WI38 (cell line): ENCODE results near the gene FAM76A.
A peak's percentile ranks its signal among the peaks of the same experiment; 100 is the strongest.

Experiments used
- H3K4me3 ChIP-seq: 2 replicates; pipeline ENCODE4 v1.5.1; 2011; ENCODE audit warnings: low read depth, mild to moderate bottlenecking, control low read depth, low read length
- TF ChIP-seq, protein P1 (sequence below): IDR thresholded peaks from 2 replicates; pipeline ENCODE4 v1.5.1; 2012; ENCODE audit warnings: low read depth, mild to moderate bottlenecking, control low read depth, low read length

FAM76A gene

DNA sequence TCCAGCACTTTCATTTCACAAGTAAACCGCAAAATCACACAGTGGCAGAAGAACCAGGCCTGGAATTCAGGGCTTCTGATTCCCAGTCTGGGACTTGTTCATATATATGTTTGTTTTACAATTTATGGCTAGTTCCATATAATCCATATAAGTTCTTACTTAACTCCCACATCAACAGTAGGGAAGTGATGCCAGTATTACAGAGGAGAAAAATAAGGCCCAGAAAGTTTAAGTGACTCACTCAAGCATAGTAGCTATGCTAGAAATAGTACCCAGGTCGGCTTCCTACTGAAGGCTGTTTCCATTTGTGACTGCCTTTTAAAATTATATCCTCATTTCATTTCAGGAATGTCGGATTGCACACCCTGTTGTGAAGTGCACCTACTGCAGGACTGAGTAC is 1.4 kb downstream of the FAM76A start:
- H3K4me3 ChIP-seq, result peak overlapping the region; percentile 71
- TF ChIP-seq, protein P1, sequence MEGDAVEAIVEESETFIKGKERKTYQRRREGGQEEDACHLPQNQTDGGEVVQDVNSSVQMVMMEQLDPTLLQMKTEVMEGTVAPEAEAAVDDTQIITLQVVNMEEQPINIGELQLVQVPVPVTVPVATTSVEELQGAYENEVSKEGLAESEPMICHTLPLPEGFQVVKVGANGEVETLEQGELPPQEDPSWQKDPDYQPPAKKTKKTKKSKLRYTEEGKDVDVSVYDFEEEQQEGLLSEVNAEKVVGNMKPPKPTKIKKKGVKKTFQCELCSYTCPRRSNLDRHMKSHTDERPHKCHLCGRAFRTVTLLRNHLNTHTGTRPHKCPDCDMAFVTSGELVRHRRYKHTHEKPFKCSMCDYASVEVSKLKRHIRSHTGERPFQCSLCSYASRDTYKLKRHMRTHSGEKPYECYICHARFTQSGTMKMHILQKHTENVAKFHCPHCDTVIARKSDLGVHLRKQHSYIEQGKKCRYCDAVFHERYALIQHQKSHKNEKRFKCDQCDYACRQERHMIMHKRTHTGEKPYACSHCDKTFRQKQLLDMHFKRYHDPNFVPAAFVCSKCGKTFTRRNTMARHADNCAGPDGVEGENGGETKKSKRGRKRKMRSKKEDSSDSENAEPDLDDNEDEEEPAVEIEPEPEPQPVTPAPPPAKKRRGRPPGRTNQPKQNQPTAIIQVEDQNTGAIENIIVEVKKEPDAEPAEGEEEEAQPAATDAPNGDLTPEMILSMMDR, result no peak

DNA sequence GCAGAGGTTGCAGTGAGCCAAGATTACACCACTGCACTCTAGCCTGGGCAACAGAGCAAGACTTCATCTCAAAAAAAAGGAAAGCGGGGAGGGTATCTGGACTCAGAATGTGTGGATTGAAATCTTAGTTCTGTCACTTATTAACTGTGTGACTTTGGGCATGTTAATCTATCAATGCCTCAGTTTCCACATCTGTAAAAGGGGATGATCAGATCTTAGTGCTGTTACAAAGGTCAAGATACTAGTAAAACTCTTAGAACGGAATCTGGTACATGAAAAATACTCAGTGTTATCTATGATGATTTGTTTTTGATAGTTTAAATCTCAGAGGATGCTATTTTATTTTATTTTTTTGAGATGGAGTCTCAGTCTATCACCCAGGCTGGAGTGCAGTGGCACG is 10.5 kb downstream of the FAM76A start:
- TF ChIP-seq, protein P1, result no peak
- no peak overlapping the region for H3K4me3 ChIP-seq

DNA sequence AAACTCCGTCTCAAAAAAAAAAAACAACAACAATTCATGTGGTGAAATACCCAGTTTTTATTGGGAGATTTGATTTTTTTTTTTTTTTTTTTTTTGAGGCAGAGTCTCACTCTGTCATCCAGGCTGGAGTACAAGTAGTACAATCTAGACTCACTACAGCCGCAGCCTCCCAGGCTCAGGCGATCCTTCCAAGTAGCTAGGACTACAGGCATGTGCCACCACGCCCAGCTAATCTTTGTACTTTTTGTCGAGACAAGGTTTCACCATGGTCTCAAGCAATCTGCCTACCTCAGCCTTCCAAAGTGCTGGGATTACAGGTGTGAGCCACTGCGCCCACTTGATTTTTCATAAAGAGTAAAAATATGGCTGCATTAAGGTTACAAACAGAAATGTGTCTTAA is 15.4 kb downstream of the FAM76A start:
- TF ChIP-seq, protein P1, result no peak
- no peak overlapping the region for H3K4me3 ChIP-seq

DNA sequence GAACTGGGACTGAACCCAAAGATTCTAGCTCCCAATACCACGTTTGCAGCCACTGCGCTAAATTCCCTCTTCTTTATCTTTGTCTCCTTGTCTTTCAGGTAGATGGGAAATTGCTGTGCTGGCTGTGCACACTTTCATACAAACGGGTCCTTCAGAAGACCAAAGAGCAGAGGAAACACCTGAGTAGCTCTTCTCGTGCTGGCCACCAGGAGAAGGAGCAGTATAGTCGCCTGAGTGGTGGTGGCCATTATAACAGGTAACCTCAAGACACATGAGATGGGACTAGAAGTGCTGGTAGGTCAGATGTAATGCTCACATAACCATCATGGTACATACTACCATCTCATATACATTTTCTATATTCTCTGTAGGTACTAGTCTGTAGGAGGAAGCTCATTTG is 18.8 kb downstream of the FAM76A start:
- TF ChIP-seq, protein P1, result no peak

DNA sequence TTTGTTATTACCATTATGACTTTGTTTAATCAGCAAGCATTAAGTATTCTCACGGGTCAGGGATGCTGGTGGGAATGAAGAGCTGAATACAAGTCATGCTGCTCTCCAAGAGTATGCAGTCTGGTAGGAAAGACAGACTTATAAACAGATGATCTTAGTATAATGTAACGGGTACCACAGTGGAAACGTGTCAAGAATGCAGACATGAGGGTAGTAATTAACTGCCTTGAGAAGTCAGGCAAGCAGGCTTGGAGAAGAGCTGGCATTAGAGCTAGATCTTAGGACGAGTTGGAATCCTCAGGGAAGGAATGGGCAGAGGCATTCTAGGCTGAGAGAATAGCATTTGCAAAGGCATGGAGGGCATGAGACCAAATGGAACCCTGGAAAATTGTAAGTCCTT is 19.7 kb downstream of the FAM76A start:
- TF ChIP-seq, protein P1, result no peak
- H3K4me3 ChIP-seq, result no peak overlapping the region

More for the DNA sequence above, 18.8 kb downstream of the FAM76A start:
- no peak overlapping the region for H3K4me3 ChIP-seq

DNA sequence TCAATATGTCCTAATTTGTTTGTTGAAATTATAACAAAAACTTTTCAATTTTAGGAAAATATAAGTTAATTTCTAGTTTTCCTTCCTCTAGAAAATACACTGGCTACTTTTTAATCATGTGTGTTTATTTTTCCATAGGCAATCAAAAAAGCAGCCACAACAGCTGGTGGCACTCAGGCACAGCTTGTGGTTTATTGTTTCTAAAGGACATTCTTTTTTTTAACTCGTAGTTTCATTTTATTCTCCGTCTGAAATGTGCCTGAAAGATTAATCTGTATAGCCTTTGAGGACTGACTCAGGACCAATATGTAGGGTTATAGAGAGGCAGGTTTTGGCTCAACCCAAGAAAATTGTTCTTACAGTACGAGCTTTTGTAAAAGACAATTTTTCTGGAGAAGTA is 26.6 kb downstream of the FAM76A start:
- TF ChIP-seq, protein P1, result no peak
- no peak overlapping the region for H3K4me3 ChIP-seq

DNA sequence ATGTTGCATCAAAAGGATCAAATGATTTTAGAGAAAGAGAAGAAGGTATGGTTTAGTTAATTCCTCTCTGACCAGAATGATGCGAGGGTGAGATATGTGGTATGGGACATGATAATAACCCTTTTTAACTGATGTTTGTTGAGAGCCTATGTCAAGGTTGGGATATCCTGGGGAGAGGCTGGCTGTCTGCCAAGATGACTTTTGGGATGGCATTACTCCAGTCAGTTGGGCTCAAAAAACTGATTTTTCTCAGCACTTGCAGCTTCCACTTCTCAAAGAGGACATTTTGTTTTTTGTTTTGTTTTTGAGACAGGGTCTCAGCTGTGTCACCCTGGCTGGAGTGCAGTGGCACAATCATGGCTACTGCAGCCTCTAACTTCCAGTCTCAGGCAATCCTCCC is 29.5 kb downstream of the FAM76A start:
- no peak overlapping the region for H3K4me3 ChIP-seq
- TF ChIP-seq, protein P1, result no peak
